ENCODE results near the gene PNPT1. TPM values are rescaled to one million over a fixed set of nuclear protein-coding genes. Genes with fewer than 3 reads are reported as not detected.

PNPT1 gene
- total and polyA plus RNA-seq, 9 of the 15 experiments (the other 6 are each of a cell fraction or from before 2014, with no cell fraction given), result 46.5 to 104 (median 62.7) TPM

- no peak overlapping the region for H3K4me2 ChIP-seq (ENCODE audit: insufficient read depth, low read length)
- in situ Hi-C loops (cut with MboI) (no loop called here), intact Hi-C loops (cut with micrococcal nuclease) (no loop called here)
- no peak overlapping the region for H2AFZ ChIP-seq (ENCODE audit: low read depth, low read length)
- no peaks in the 10 kb centered on the region for H4K20me1 ChIP-seq (replicated peaks; ENCODE audit: control insufficient read depth, insufficient read depth, low read length)
- BruUV-seq (replicated peaks), result no TSS peak
- ChIA-PET POLR2A (no interaction called here), CTCF (ENCODE audit: low intra/inter-chr PET ratio) (no interaction called here)
- DNase-seq (ENCODE audit: extremely low read depth in 1 of 4, low spot score in 3 of 4) (no peak), FAIRE-seq (no peak), ATAC-seq (no peak)
- no peak overlapping the region for H3K27ac ChIP-seq (ENCODE audit: extremely low read depth, low read depth, low read length)
- H3K9ac ChIP-seq (ENCODE audit: insufficient read depth in 1 of 2, low read depth in 2 of 2, low read length in 2 of 2), result no peak overlapping the region
- H3K9me1 ChIP-seq (ENCODE audit: control insufficient read depth, insufficient read depth, low read length), result no peaks in the 10 kb centered on the region
- peaks cover 46% of the 10 kb centered on the region; the same call in 2 of the 3 replicates for H3K36me3 ChIP-seq (ENCODE audit: control insufficient read depth, insufficient read depth, low read length)
- TF ChIP-seq ELF4 (CRISPR knock-in tag; IDR thresholded peaks at IDR 0.05) (no peak), ZNF384 (IDR thresholded peaks at IDR 0.05; ENCODE audit: low read depth, low read length) (no peak), SNRNP70 (optimal IDR thresholded peaks at IDR 0.05; ENCODE audit: low read depth, low read length) (no peak), GATAD2B (IDR thresholded peaks at IDR 0.05; ENCODE audit: borderline replicate concordance) (no peak), KLF13 (tag; IDR thresholded peaks at IDR 0.05; ENCODE audit: borderline replicate concordance, low read depth) (no peak), ZNF175 (CRISPR knock-in tag; IDR thresholded peaks at IDR 0.05; ENCODE audit: low read depth) (no peak), ZNF316 (IDR thresholded peaks at IDR 0.05) (peak; percentile 87), POLR2B (IDR thresholded peaks at IDR 0.05; ENCODE audit: low read depth, partially characterized antibody) (no peak), SUPT5H (IDR thresholded peaks at IDR 0.05) (no peak), GABPA (tag; conservative IDR thresholded peaks at IDR 0.05; ENCODE audit: low read depth) (no peak), GABPB1 (CRISPR knock-in tag; IDR thresholded peaks at IDR 0.05) (no peak), MAFK (IDR thresholded peaks at IDR 0.05; ENCODE audit: low read length) (peak; percentile 47; the same call in 1 of the 2 replicates), SRSF7 (optimal IDR thresholded peaks at IDR 0.05; ENCODE audit: low read depth, low read length) (no peak), C11orf30 (IDR thresholded peaks at IDR 0.05; ENCODE audit: low read depth) (peak; percentile 73), MAFG (tag; conservative IDR thresholded peaks at IDR 0.05) (peak; percentile 60), AFF1 (IDR thresholded peaks at IDR 0.05; ENCODE audit: low read depth in 1 of 2, partially characterized antibody in 2 of 2) (no peak), MAFF (IDR thresholded peaks at IDR 0.05; ENCODE audit: low read length) (peak; percentile 39; the same call in 1 of the 2 replicates), SMARCA5 (IDR thresholded peaks at IDR 0.05) (no peak), ZFP36 (IDR thresholded peaks at IDR 0.05; ENCODE audit: low read depth, low read length, partially characterized antibody) (no peak), UBTF (IDR thresholded peaks at IDR 0.05; ENCODE audit: borderline replicate concordance in 1 of 2, low read depth in 2 of 2, low read length in 2 of 2) (no peak), LEF1 (IDR thresholded peaks at IDR 0.05) (no peak)
- no peaks in the 10 kb centered on the region for H3K9me3 ChIP-seq (replicated peaks; ENCODE audit: control insufficient read depth, insufficient read depth, low read depth, low read length)
- H3K79me2 ChIP-seq (ENCODE audit: control insufficient read depth, insufficient read depth, low read length), result peaks cover 41% of the 10 kb centered on the region
- no peak overlapping the region for H3K4me3 ChIP-seq
- H3K27me3 ChIP-seq (ENCODE audit: control insufficient read depth in 2 of 2, insufficient read depth in 2 of 2, low read length in 2 of 2), result no peaks in the 10 kb centered on the region
- H3K4me1 ChIP-seq (replicated peaks in 1 of 2; ENCODE audit: control insufficient read depth in 2 of 2, insufficient read depth in 2 of 2, low read length in 2 of 2), result no peaks in the 10 kb centered on the region; a peak in 1 of 5 replicates
These were observed 91.8 kb downstream of the PNPT1 start for GRCh38 chr2:55601849-55602248.

Measured in K562 (cell line).